SK-N-SH treated with all-trans-retinoic acid at 6 μM for 48 hours (cell line): ENCODE measurements around the gene HMGB4.

Source experiments
- TCF4 ChIP-seq: fragments of 250-450 bp; sonication (Bioruptor Pico); IDR thresholded peaks from 2 replicates; pipeline ENCODE4 v1.8.0; 2021; ENCODE audit warnings: mild to moderate bottlenecking, moderate library complexity, borderline replicate concordance
- ZNF565 ChIP-seq: fragments of 450-650 bp; formaldehyde crosslinking; conservative IDR thresholded peaks from 2 replicates; pipeline ENCODE4 v1.5.0; 2020; ENCODE audit warnings: low read depth, mild to moderate bottlenecking, moderate library complexity

GRCh38 chr1:33824971-33825370 lies 38.9 kb upstream of the HMGB4 start:
- no peak for TF ChIP-seq ZNF565
- TF ChIP-seq TCF4 = no peak
